B cell (primary cell): Measurements from ENCODE around the gene LAIR1. TPM values are rescaled to one million over a fixed set of nuclear protein-coding genes. Genes with fewer than 3 reads are reported as not detected.

Experiments
- ATAC-seq: fragments of 200-7000 bp; cut with Tn5 transposase; one replicate; pipeline ENCODE4 v1.10.0; 2021; ENCODE audit warnings: low read depth, mild to moderate bottlenecking, moderate number of reproducible peaks, moderate library complexity
- CTCF ChIA-PET: fragments of 350-600 bp; sonication (Branson Sonifier 250); formaldehyde crosslinking; loops from one replicate; lab custom pipeline; 2021; ENCODE audit warnings: antibody characterized with exemption, inconsistent platforms; lab: Charles Lee
- POLR2A ChIA-PET: fragments of 350-600 bp; sonication (Branson Sonifier 250); formaldehyde crosslinking; loops from one replicate; lab custom pipeline; 2021; ENCODE audit warnings: antibody characterized with exemption; lab: Charles Lee
- DNase-seq: peaks from one replicate; pipeline ENCODE4 v3.0.0; 2013
- H2AFZ ChIP-seq: 2 replicates; pipeline ENCODE4 v1.6.1; 2012; ENCODE audit warnings: mild to moderate bottlenecking, low read depth, low read length; ENCODE audit not compliant: insufficient read depth, poor library complexity, severe bottlenecking
- H3K27ac ChIP-seq, 2 donors: 1 replicate in 1 of 2; 2 replicates in 1 of 2; pipeline ENCODE4 v1.5.1; 2012 to 2013; ENCODE audit warnings: low read length in 2 of 2, mild to moderate bottlenecking in 2 of 2, moderate library complexity in 1 of 2
- H3K27me3 ChIP-seq, 4 experiments: fragments of 200-600 bp in 1 of 4; sonication (generic) in 1 of 4; replicated peaks in 1 of 4; 1 replicate in 2 of 4; 2 replicates in 2 of 4; pipeline versions ENCODE4 v1.6.1 to v1.7.0; 2013 to 2016; ENCODE audit warnings: low read length in 3 of 4, mild to moderate bottlenecking in 2 of 4, mixed read lengths in 1 of 4, moderate library complexity in 1 of 4; ENCODE audit not compliant: insufficient read depth in 4 of 4, control insufficient read depth in 3 of 4; ENCODE audit errors: control extremely low read depth in 1 of 4
- H3K36me3 ChIP-seq, 2 experiments: replicated peaks in 1 of 2; 1 replicate in 1 of 2; 2 replicates in 1 of 2; pipeline versions ENCODE4 v1.6.1 to v1.7.1; 2013; ENCODE audit warnings: low read length in 1 of 2; ENCODE audit not compliant: insufficient read depth in 2 of 2, control insufficient read depth in 1 of 2; ENCODE audit errors: control extremely low read depth in 1 of 2, extremely low read depth in 1 of 2
- H3K4me1 ChIP-seq, 2 donors: fragments of 200-600 bp in 1 of 2; sonication (generic) in 1 of 2; 1 replicate in 1 of 2; 2 replicates in 1 of 2; pipeline versions ENCODE4 v1.5.1 to v1.6.1; 2013 to 2017; ENCODE audit warnings: low read length in 2 of 2; ENCODE audit not compliant: control insufficient read depth in 2 of 2, insufficient read depth in 2 of 2
- H3K4me2 ChIP-seq: replicated peaks from 2 replicates; pipeline ENCODE3; 2012; ENCODE audit warnings: mild to moderate bottlenecking, low read depth, low read length; ENCODE audit not compliant: poor library complexity, severe bottlenecking
- H3K4me3 ChIP-seq, 5 experiments: fragments of 200-600 bp in 1 of 5; sonication (generic) in 1 of 5; 1 replicate in 3 of 5; 2 replicates in 2 of 5; pipeline versions ENCODE4 v1.5.1 to v1.7.0; 2011 to 2016; ENCODE audit warnings: low read length in 4 of 5, mild to moderate bottlenecking in 4 of 5, low read depth in 2 of 5, control low read depth in 1 of 5, moderate library complexity in 1 of 5; ENCODE audit not compliant: insufficient read depth in 1 of 5; ENCODE audit errors: control extremely low read depth in 1 of 5, extremely low read depth in 1 of 5
- H3K79me2 ChIP-seq: fragments of 200-600 bp; sonication (generic); one replicate; pipeline ENCODE4 v1.6.0; 2016; ENCODE audit warnings: low read length; ENCODE audit not compliant: control insufficient read depth, insufficient read depth
- H3K9ac ChIP-seq: fragments of 200-600 bp; sonication (generic); 2 replicates; pipeline ENCODE4 v1.6.1; 2017; ENCODE audit warnings: mild to moderate bottlenecking, low read length, moderate library complexity
- H3K9me3 ChIP-seq, 3 donors: one replicate each; pipeline versions ENCODE4 v1.6.1 to v1.7.1; 2013; ENCODE audit warnings: low read length in 2 of 3; ENCODE audit not compliant: control insufficient read depth in 2 of 3, insufficient read depth in 1 of 3; ENCODE audit errors: control extremely low read depth in 1 of 3
- H4K20me1 ChIP-seq: 2 replicates; pipeline ENCODE4 v1.6.0; 2012; ENCODE audit warnings: mild to moderate bottlenecking, low read length; ENCODE audit not compliant: insufficient read depth, control insufficient read depth, poor library complexity, severe bottlenecking
- H3K27ac Mint-ChIP-seq: one replicate; pipeline ENCODE4 v1.8.0; 2021; ENCODE audit warnings: mixed read lengths
- H3K27me3 Mint-ChIP-seq: one replicate; pipeline ENCODE4 v1.8.0; 2021; ENCODE audit warnings: mixed read lengths
- H3K4me1 Mint-ChIP-seq: one replicate; pipeline ENCODE4 v1.8.0; 2021; ENCODE audit warnings: mixed read lengths
- H3K4me3 Mint-ChIP-seq: one replicate; pipeline ENCODE4 v1.8.0; 2021; ENCODE audit warnings: mixed read lengths
- H3K9me3 Mint-ChIP-seq: one replicate; pipeline ENCODE4 v1.8.0; 2022; ENCODE audit warnings: mixed read lengths; ENCODE audit not compliant: insufficient read depth
- EZH2 ChIP-seq: IDR thresholded peaks from 2 replicates; pipeline ENCODE4 v1.6.1; 2012; ENCODE audit warnings: borderline replicate concordance, low read depth, mild to moderate bottlenecking, moderate library complexity, low read length; ENCODE audit not compliant: insufficient read depth, poor library complexity, severe bottlenecking
- WGBS: methylation state at CpG from one replicate; pipeline ENCODE4 v1.1.5; 2013; ENCODE audit warnings: missing lambda C conversion rate; ENCODE audit not compliant: insufficient coverage; 5-methylcytosine and 5-hydroxymethylcytosine counted together
- intact Hi-C: fragments of 100-400 bp; cut with micrococcal nuclease; formaldehyde crosslinking; loops from one replicate; pipeline ENCODE4 v1.10.0; 2022
- polyA plus RNA-seq: library from polyadenylated mRNA; depleted of rRNA; stranded (reverse); fragments of >200 nt; gene quantifications from 2 replicates; pipeline ENCODE4 v1.2.3, GENCODE V29; 2012
- total RNA-seq, 2 donors: library from RNA; stranded (reverse); fragments of 120-200 nt in 1 of 2; gene quantifications; 1 replicate in 1 of 2; 2 replicates in 1 of 2; pipeline versions ENCODE4 v1.2.3 to v1.2.4, GENCODE V29; 2013 to 2022
- TF ChIP-seq, protein P1 (sequence below): fragments of 200-600 bp; IDR thresholded peaks from one replicate; pipeline ENCODE4 v1.8.0; 2022; ENCODE audit warnings: antibody characterized with exemption, mild to moderate bottlenecking

The LAIR1 gene
- total and polyA plus RNA-seq, 2 donors (not counting 1 experiment from before 2014, with no cell fraction given): 41.5 to 173 TPM

DNA sequence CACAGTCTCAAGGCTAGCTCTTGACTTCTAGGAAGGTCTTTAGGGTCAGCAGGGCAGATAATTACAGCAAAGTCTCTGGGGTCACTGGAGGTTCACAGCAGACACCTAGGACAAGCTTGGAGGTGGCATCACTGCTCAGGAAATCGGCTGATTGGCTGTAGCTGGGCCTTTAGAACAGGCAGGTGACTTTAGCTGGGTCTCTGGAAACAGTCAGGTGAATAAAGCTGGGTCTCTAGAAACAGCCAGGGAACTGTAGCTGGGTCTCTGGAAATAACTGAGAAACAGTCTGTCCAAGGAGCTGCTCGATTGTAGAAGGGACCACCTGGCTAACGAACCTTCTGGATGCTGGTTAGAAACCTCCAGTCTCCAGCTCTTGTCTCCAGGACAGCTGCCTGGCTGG lies 10.0 kb downstream of the LAIR1 start:
- H4K20me1 ChIP-seq: no peaks in the 10 kb centered on the region
- ChIA-PET CTCF (interaction anchor here (0.6 to 5.5 kb wide), 15 partner anchors 9 to 89 kb away, joined by 3 to 117 read pairs (median 4); partner anchors contain the start of gene LILRB2), POLR2A (interaction anchor here (0.8 kb wide), 1 partner anchor 9 kb away, joined by 21 read pairs; no protein-coding TSS in a partner anchor)
- H3K79me2 ChIP-seq: peaks cover 5% of the 10 kb centered on the region
- peaks cover 3 to 31% of the 10 kb centered on the region in 2 experiments for H3K36me3 ChIP-seq
- no peaks in the 10 kb centered on the region for H3K9me3 Mint-ChIP-seq
- H3K4me2 ChIP-seq: no peak overlapping the region
- TF ChIP-seq EZH2: no peak
- TF ChIP-seq, protein P1, sequence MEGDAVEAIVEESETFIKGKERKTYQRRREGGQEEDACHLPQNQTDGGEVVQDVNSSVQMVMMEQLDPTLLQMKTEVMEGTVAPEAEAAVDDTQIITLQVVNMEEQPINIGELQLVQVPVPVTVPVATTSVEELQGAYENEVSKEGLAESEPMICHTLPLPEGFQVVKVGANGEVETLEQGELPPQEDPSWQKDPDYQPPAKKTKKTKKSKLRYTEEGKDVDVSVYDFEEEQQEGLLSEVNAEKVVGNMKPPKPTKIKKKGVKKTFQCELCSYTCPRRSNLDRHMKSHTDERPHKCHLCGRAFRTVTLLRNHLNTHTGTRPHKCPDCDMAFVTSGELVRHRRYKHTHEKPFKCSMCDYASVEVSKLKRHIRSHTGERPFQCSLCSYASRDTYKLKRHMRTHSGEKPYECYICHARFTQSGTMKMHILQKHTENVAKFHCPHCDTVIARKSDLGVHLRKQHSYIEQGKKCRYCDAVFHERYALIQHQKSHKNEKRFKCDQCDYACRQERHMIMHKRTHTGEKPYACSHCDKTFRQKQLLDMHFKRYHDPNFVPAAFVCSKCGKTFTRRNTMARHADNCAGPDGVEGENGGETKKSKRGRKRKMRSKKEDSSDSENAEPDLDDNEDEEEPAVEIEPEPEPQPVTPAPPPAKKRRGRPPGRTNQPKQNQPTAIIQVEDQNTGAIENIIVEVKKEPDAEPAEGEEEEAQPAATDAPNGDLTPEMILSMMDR: no peak
- no peaks in the 10 kb centered on the region for H3K27me3 Mint-ChIP-seq
- 75% methylated on average over 3 of the region's 3 CpGs for WGBS
- H3K4me1 ChIP-seq: peaks cover 33 to 42% of the 10 kb centered on the region in 2 donors
- H3K9ac ChIP-seq: no peak overlapping the region
- no peak overlapping the region for H3K4me3 ChIP-seq
- DNase-seq: no peak
- H3K4me1 Mint-ChIP-seq: peaks cover 38% of the 10 kb centered on the region
- peak overlapping the region in 1 of 2 donors; percentile 23 for H3K27ac ChIP-seq
- no peak overlapping the region for H3K4me3 Mint-ChIP-seq
- intact Hi-C loops: loop anchor here (1.0 kb wide), 1 partner anchor 29 kb away; no protein-coding TSS in a partner anchor
- no peak for ATAC-seq
- H3K27ac Mint-ChIP-seq: peak overlapping the region; percentile 72
- H3K27me3 ChIP-seq: no peaks in the 10 kb centered on the region
- H2AFZ ChIP-seq: no peak overlapping the region
- no peaks in the 10 kb centered on the region for H3K9me3 ChIP-seq

DNA sequence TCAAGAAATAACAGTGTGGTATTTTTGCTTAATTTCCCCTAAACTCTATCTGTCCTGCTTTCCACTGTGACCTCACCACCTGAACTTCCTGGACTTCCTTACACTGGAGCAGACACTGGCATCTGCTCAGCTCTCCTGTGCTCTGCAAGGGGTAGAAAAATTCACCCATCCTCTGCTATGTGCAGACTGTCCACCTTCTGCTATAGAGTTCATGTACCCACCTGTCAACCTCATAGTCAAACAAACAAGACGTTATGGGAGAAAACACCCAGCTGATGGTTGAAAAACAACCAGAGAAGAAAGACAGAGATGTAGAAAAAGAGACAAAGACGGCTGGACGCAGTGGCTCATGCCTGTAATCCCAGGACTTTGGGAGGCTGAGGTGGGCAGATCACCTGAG lies 12.2 kb downstream of the LAIR1 start:
- H3K27me3 Mint-ChIP-seq: no peaks in the 10 kb centered on the region
- peaks cover 50% of the 10 kb centered on the region for H3K4me1 Mint-ChIP-seq
- ChIA-PET CTCF (interaction anchor here (1.3 to 5.5 kb wide), 8 partner anchors 18 to 87 kb away, joined by 3 to 117 read pairs (median 16); no protein-coding TSS in a partner anchor), POLR2A (interaction anchor here (1.1 kb wide), 1 partner anchor 36 kb away, joined by 4 read pairs; no protein-coding TSS in a partner anchor)
- Histone ChIP-seq H3K79me2 (peaks cover 5% of the 10 kb centered on the region), H2AFZ (peak overlapping the region; percentile 47), H4K20me1 (no peaks in the 10 kb centered on the region), H3K9ac (peak overlapping the region; percentile 1), H3K27me3 (peaks cover 0 to 2% (median 0%) of the 10 kb centered on the region in 4 experiments), H3K36me3 (peaks cover 3 to 31% of the 10 kb centered on the region in 2 experiments), H3K9me3 (no peaks in the 10 kb centered on the region), H3K4me3 (no peak overlapping the region), H3K4me2 (peak overlapping the region; percentile 53), H3K27ac (peak overlapping the region; percentile 69 to 71), H3K4me1 (peaks cover 44 to 57% of the 10 kb centered on the region in 2 donors)
- peak overlapping the region; percentile 66 for H3K4me3 Mint-ChIP-seq
- peak overlapping the region; percentile 89 for H3K27ac Mint-ChIP-seq
- intact Hi-C loops: loop anchor here (2.0 kb wide), 3 partner anchors 14 to 64 kb away; partner anchors contain the start of gene LILRA4
- TF ChIP-seq, protein P1: no peak
- TF ChIP-seq EZH2: no peak
- no peaks in the 10 kb centered on the region for H3K9me3 Mint-ChIP-seq
- ATAC-seq (peak; percentile 35), DNase-seq (no peak)
- 22% methylated on average over 3 of the region's 3 CpGs for WGBS
